HG03159 (cell line): ENCODE results near the gene SLC4A7.
A peak's percentile ranks its signal among the peaks of the same experiment; 100 is the strongest.
"Not testable (repeated sequence)": the region's sequence is repeated elsewhere in the genome, so short reads cannot be mapped to it uniquely, and the experiment has no call there.

Source experiments
- ATAC-seq: cut with Tn5 transposase; IDR thresholded peaks from one replicate; pipeline ENCODE4 v1.9.1; 2021; ENCODE audit warnings: mild to moderate bottlenecking, moderate library complexity; ENCODE audit not compliant: unreplicated experiment

SLC4A7 gene

DNA sequence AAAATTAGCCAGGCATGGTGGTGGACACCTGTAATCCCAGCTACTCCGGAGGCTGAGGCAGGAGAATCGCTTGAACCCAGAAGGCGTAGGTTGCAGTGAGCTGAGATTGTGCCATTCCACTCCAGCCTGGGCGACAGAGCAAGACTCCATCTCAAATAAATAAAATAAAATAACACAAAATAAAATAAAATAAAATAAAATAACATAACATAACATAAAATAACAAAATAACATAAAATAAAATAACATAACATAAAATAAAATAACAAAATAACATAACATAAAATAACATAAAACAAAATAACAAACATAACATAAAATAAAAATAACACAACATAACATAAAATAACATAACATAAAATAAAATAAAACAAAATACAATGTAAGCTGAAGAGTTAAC is 45.8 kb downstream of the SLC4A7 start:
- ATAC-seq, result not testable (repeated sequence)

DNA sequence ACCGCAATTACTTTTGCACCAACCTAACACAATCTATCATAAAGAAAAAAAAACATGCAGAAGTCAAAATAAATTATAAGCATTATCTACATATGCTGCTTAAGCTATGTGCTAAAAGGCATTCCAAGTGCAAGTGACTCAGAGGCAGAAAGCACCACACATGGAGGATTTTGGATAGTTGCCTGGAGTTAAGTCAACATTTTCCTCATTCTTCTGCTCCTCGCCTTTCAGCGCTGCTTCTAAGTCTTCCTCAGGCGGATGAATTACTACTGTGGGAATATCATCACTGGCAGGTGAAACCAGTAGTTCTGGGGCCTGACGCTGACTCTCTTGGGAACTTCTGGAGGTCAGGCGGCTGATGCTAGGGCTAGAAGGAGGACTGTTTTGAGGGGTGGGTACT is 53.1 kb downstream of the SLC4A7 start:
- ATAC-seq, result no peak

DNA sequence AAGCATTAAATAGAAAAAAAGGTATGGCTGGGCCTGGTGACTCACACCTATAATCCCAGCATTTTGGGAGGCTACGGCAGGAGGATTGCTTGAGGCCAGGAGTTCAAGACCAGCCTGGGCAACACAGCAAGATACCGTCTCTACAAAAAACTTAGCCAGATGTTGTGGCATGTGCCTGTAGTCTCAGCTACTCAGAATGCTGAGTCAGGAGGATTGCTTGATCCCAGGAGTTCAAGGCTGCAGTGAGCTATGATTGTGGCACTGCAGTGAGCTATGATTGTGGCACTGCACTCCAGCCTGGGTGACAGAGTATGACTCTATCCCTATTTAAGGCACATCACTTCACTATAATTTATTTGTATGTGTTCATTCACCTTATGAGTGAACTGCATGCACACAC is 54.3 kb downstream of the SLC4A7 start:
- no peak for ATAC-seq

DNA sequence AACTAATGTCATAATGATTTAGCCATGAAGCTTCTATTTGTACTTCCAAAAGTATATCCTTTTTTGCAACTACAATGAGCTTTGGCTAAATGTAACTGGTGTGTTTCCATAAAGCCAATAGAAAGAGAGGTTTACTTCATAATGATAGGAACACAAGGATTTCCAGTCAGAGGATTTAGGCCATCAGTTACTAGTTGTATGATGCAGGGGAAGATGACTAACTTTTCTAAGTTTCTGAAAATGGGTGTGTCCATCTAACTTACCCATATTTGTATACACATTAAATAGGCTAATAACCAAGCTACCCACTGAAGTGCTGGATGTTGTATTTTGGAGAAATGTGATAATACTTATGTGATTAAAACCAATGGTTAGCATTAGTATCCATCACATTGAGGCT is 55.7 kb downstream of the SLC4A7 start:
- no peak for ATAC-seq

DNA sequence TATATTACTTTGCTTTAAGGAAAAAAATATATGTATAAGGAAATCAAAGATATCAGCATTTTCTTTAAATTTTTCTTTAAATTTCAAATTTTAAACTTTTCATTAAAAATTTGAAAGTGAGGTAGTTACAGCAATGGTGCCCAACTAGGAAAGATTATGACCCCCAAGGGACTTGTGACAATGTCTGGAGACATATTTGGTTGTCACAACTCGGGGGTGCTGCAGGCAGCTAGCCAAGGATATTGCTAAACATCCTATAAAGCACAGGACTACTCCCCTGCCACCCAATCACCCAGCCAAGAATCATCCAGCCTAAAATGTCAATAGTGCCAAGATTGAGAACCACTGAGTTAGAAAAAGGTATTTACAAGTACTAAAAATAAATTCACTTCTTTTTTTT is 57.3 kb downstream of the SLC4A7 start:
- no peak for ATAC-seq

DNA sequence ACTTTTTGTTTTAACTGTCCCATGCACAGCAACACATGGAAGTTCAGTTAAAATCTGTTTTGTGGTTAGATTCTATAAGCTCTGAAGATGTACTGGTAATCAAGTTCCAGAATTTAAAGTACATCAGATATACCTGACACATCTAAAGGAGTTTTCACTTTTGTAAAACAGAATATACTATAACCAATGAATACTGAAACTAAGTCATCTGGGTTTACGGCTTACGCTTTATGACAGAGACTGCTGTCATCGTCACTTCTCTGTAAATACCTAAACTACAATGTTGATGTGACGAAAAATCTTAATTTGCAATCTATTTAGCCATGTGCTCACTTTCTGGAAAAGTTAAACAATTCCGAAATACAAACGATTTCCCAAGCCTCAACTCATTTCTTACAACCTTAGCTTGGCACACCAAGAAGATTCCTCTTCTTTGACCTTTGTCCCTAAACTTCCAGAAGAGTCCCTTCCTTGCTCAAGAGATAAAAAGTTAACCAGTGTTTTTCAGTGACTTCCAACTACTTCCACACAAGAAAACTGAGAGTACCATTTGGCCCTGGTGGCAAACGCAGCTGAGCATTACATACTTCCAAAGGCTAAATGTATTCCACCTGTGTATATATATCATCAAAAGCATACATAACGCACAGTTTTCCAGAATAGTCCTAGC is 58.2 kb downstream of the SLC4A7 start:
- ATAC-seq, result no peak

DNA sequence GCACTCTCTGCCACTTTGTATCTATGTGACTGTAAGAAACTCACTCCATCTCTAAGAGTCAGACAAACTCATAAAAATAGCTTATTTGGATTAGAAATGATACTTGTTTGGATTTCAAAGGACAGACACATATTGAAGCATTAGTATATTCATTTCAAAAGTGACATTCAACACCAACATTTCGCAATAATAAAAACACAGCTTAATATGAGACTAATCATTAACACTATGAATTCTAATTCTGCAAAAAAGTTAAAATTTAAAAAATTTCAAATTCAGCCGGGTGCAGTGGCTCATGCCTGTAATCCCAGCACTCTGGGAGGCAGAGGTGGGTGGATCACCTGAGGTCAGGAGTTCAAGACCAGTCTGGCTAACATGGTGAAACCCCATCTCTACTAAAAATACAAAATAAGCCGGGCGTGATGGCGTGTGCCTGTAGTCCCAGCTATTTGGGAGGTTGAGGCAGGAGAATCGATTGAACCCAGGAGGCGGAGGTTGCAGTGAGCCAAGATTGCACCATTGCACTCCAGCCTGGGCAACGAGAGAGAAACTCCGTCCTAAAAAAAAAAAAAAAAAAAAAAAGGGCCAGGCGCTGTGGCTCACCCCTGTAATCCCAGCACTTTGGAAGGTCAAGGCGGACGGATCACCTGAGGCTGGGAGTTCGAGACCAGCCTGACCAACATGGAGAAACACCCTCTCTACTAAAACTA is 59.2 kb downstream of the SLC4A7 start:
- ATAC-seq, result not testable (repeated sequence)

DNA sequence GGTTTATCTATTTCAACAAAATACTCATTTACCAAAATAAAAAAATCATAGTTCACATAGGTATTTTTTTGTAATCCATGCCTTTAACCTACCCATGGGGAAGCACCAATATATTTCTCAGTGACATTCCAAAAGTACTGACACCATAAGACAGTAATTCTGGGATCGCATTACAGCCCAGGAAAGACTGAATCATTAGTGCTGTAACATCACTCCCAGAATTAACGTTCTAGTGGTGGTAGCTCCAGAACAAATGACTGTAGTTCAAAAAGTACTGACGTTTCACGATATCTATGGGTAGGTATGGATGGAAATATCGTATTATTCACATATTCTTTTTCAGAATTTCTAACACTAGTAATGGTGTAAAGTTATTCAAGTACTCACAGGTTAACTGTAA is 60.7 kb downstream of the SLC4A7 start:
- no peak for ATAC-seq

DNA sequence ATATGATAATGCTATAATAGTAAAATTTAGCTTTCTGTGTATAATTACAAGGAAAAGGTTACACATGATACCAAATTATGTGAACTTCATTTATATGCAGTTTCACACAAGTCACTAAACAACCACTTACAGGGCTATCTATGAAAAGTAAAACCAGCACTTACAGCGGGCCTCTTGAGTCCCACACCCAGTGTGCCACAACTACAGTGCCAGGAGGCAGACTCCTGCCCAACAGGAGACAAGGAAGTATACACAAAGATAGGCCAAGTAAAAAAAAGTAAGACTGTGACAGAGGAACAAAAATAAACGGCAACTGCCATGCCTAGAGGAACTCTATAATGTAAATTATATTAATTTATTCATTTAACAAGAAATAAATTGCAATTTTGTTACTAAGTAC is 61.6 kb downstream of the SLC4A7 start:
- no peak for ATAC-seq

DNA sequence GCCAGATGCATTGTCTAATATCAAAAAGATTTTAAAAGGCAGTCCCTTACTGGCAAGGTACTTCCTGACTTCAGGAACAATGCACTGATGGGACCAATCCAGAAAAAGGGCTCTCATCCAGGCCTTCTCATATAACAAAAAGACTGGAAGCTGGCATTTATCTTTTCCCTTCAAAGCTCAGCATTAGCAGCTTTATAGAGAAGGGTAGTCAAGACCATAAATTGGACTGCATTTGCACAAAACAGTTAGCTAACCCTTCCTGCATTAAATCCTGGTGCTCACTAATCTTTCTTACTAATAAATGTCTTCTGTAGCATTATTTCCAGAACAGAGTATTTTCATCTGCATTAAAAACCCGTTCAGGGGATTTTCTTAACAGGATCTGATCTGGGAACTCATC is 69.0 kb downstream of the SLC4A7 start:
- no peak for ATAC-seq

DNA sequence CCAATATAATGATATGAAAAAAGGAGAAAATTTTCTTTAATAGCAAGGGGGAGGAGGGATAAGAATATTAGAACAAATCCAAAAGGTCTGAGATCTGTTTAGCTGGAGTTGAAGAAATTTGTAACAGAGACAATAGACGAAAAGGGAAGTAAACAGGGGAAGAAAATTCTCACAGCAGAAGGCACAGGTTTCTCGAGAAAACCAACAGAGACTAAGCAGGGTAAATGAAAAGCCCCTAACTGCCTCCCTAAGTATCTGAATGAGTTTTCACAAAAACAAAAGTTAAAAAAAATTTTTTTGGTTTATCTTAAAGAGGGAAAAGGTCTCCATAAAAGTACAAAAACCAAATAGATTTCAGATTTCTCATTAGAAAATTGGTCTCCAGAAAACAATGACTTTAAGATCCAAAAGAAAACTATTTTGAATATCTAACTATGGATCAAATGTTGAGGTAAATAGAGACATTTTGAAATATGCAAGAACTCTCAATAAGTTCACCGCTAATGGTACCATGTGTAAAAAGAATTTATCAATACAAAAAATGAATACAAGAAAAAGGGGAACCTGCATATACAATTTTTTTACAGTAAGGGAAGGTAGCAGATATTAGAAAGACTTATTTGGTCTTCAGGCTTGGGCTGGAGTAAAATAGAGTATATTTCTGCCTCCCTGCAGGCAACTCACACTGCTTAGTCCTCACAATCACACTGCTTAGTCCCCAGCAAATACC is 91.1 kb downstream of the SLC4A7 start:
- peak; percentile 86 for ATAC-seq

DNA sequence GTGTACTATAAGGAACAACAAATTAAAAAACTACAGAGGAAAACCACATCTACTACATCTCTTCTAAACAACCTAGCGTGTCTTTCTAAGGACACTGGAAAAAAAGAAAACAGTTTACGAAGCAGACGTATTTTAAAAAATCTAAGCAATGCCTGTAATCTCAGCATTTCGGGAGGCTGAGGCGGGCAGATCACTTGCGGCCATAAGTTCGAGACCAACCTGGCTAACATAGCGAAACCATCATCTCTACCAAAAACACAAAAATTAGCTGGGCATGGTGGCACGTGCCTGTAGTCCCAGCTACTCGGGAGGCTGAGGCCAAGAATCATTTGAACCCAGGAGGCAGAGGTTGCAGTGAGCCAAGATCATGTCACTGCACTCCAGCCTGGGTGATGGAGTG is 91.8 kb downstream of the SLC4A7 start:
- not testable (repeated sequence) for ATAC-seq

DNA sequence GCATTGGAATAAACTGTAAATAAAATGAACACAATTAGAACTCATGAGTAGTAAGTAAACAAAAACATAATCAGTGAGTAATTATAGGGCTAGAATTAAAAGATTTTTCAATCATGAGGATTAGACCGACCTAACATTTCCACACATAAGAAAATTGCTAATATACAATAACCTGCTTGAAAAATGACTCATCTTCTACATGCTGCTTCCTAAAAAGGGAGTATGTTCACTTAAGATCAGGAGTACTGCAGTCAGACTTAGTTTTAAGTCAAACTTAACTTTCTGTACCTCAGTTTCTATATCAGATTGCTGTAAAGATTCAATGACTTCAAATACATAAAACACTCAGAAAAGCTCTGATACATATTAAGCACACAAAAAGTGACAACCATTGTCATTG is 92.4 kb downstream of the SLC4A7 start:
- no peak for ATAC-seq

DNA sequence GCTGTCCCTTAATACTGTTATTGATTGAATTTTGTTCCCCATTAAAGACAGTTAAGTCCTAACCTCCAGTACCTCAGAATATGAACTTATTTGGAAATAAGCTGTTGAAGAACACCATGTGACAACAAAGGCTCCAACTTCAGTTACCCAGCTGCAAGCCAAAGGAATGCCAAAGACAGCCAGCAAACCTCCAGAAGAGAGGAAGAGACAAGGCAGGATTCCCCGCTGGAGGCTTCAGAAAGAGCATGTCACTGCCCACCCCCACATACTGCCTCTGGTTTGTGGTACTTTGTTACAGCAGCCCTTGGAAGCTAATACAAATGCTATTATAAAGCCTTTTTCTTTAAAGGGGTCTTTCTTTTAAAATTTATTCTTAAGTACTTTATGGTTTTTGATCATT is 96.6 kb downstream of the SLC4A7 start:
- ATAC-seq, result no peak

DNA sequence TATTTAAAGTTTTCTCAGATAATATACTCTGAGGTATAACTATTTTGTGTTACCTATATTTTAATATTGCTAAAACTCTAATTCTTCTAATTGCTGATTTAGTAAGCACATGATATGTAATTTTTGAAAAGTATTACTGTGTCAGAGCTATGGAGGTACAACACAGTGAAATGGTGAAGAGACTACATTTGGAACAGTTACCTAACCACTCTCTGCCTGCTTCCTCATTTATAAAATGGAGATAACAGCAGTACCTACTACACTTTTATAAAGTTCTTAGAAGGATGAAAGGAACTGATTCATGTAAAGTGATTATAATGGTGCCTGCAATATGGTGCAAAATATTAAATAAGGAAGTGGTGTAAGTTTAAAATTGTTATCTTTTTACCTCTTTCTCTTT is 98.7 kb downstream of the SLC4A7 start:
- peak; percentile 63 for ATAC-seq

DNA sequence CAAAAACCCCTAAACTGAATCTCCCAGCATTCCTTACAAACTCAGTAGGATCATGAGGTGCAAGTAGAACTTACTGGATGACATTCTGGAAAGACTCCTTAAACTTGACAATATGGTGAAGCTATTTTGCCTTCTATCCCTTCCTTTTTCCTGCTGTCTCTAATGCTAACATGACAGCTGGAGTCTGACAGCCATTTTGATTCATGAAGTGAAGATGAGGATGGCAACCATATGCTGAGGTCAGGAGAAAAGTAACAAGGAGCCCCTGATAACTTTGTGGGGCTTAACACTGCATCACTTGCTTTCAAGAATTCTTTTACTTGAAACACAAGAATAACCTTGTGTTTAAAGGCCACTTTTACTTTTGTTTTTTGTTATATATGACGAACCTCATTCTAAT is 100.0 kb downstream of the SLC4A7 start:
- no peak for ATAC-seq

DNA sequence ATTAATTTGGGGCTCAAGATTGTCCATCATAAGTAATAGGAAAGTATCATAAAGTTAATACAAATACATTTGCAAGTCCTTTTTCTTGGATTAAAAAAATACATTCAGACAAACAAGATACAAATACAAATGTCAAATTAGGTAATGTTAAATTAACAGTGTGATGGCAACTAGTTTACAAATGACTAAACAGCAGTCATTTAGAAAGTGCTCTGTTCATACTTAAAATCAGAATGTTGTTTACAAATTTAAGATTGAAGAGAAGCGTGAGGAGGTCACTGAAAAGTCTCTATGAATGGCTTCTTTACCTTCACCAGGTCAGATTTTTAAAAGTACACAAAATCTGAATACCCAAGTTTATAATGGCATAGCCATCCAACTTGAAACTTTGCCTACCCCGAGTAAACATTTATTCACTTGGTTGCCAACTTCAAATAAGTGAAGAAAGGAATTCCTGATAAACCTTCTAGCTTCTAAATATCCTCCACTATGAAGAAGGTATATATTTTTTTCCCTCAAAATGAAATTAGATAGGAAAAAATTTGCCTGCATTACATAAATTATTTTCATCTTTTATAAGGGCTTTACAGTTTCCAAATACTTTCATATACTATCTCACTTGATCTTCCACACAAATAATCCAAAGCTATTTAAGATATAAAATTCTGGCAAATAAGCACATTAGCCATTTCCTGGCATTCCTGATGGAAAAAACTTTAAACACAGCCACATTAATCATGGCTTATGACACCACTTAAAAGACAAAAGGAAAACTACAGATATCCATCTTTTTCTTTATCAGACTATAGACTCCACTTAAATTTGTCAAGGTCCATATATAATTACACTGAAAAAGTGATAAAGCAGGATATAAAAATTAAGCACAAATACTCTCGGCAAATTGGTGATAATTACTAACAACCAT is 103.5 kb downstream of the SLC4A7 start:
- ATAC-seq, result no peak

DNA sequence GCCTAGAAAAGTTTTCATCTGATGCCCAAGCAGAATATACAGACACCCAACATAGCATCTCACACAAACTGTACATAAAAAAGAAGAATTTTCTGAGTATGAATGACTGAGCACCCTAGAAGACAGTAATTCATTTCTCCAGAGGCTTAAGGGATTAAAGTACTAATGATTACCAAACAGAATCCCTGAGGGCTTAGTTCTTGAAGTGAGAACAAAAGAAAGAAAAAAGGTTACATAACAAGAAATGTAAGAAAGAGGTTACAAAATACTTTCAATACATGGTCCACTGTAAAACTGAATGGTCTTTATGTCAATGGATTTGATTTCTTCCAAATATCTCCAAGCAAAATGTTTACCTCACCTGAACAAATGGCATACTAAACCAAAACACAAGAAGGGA is 105.9 kb downstream of the SLC4A7 start:
- ATAC-seq, result no peak

DNA sequence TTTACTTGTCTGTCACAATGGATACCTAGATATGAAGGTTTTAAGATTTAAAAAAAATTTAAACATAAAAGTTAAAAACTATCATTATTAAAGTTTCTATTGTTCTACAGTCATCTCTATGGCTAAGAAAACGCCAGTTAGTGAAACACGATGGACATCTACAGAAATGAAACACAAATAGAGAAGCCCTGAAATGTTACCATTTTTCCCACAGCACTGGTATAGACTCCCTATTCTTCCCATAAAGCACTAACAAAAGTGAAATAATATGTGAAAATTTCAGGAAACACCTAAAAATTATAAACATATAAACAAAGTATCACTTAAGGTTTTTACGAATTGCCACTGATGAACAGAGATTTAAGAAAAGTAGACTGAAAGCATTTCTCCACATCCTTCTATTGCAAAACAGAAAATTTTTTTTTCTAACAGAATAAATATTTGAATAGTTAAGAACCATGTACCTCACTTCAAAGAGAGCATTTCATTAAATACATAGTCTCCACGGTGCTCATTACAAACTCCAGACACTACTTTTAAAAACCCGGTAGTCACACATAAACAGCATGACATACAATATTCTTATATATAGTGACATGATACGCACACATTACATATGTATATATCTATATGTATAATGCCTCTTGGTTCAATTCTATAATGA is 107.9 kb downstream of the SLC4A7 start:
- ATAC-seq, result no peak

DNA sequence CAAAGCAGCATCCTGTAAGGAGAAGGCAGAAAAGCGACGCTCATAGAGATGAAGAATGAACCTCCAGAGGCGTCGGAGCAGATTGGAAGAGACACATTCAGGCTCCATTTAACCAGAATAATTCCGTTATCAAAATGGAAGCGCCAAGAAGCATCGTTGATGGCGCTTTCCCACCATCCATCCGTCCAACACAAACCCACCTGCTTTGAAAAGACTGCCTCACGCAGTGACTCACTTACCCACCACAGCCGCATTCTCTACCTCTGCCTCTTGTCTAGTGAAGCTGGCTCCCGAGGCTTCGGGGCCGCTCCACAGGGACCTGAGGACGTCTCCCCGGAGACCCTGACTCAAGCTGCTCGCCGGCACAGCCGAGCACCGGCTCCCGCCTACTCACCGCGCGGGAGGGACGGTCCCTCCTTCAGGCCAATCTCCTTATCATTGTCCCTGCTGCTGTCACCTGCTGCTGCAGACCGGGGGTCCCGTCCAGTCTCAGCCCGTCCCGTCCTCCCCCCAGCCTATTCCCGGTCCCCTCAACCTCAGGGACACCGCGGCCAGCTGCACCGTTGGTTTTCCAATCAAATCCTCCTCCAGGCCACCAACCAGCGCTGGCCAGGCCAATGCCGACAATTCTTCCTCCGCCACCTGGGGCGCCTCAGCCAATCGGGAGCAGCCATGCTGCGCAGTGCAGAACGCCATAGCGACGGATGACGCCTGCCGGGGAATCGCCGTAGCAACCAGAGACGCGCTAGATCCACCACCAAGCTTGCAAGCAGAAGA is 115.2 kb downstream of the SLC4A7 start, which contains the start of gene NEK10:
TSS of gene NEK10 (minus strand) at position 553 of the 777 bp plus-strand sequence. CDS start 16,501 bp downstream, outside the sequence.
- peak; percentile 100 for ATAC-seq
